VCaP (cell line): ENCODE data around the gene CPB2.
A peak's percentile ranks its signal among the peaks of the same experiment; 100 is the strongest.

Experiments used
- H3K27ac ChIP-seq: fragments of 450-650 bp; 2 replicates; pipeline ENCODE4 v1.5.1; 2017
- CTCF ChIP-seq: fragments of 450-650 bp; conservative IDR thresholded peaks from 2 replicates; pipeline ENCODE4 v1.5.1; 2017; ENCODE audit warnings: mild to moderate bottlenecking, moderate library complexity

CPB2 gene

DNA sequence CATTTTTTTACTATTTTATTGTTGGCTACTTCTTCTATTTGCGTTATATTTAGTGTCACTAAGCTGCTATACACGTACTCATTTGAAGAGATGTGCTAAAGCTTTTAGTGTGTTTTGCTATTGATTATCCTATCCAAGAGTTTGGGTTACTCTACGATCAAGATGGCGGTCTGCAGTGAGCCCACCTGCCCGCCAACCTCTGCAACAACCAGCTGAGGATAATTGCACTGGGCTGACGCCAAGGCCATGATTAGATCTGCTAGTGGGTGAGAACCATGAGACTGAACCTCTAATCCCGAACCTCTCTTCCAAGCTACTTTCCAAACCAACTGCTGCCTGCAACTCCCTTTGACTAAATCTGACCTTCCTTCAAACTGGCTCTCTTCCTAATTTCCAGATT lies 1.8 kb downstream of the CPB2 start:
- no peak for TF ChIP-seq CTCF
- H3K27ac ChIP-seq = peak overlapping the region; percentile 71

DNA sequence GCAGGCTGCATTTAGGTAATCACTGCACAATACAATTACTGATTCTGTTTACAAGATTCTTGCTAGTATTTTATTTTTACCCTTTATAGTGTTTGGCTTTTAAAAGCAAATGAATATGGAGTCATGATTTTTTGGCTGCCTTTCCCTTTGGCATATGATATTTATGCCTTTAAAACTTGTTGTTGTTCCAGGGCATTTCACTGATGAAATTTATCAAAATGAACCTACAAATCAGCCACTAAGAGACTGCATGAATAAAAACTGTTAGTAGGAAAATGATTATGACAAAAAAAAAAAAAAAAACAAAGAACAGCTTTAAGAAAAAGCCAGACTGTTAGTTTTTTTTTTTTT lies 2.6 kb downstream of the CPB2 start:
- TF ChIP-seq CTCF = no peak
- peak overlapping the region; percentile 71 for H3K27ac ChIP-seq

DNA sequence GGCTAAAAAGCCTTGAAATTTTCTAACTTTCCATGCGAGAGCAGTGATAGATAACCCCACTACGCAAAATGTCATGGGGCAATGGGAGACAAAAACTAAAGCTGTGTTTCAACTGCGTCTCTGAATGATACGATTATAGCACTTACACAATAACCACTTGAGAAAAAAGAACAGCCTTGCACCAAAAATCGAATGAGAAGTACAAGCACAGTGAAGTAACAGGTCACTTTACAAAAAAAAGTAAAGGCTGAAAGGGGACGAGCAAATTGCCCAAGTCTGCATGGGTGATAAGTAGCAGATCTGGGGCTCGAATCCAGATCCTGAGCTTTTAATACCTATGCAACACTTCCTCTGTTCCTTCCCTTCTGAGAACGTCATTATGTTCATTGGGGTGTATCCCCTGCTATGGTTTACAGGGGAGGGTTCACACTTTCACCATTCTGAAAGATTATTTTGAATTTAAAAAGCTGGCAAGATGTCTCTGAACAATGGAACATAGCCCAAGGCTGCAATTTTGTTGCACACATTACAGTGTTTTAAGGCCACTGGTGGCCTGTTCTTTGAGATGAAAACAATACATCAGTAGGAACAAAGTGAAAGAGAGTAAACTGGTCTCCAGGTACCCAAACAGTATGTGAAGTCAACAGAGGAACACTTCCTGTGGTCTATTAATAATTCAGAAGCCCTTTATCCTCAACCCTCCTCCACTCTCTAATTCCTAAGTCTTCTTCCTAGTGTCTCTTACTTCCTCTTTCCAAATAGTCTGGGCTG lies 3.2 kb downstream of the CPB2 start:
- TF ChIP-seq CTCF = no peak
- H3K27ac ChIP-seq = peak overlapping the region; percentile 71

DNA sequence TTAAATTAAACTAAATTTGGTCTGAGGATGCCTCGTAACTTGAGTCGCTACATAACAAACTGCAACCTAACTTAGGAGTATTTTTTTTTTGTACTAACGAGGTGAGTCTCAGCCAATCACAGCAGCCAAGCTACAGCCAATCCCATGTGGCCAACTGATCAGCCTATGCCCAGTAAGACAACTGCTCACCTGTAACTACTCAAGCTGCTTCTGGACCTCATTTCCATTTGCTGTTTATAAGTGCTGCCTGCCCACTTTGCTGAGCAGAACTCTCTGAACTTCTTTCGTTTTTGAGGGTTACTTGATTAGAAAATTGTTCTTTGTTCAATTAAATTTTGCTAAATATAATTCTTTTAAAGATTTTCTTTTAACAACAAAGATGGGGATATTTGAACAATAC lies 3.8 kb downstream of the CPB2 start:
- H3K27ac ChIP-seq = peak overlapping the region; percentile 71

DNA sequence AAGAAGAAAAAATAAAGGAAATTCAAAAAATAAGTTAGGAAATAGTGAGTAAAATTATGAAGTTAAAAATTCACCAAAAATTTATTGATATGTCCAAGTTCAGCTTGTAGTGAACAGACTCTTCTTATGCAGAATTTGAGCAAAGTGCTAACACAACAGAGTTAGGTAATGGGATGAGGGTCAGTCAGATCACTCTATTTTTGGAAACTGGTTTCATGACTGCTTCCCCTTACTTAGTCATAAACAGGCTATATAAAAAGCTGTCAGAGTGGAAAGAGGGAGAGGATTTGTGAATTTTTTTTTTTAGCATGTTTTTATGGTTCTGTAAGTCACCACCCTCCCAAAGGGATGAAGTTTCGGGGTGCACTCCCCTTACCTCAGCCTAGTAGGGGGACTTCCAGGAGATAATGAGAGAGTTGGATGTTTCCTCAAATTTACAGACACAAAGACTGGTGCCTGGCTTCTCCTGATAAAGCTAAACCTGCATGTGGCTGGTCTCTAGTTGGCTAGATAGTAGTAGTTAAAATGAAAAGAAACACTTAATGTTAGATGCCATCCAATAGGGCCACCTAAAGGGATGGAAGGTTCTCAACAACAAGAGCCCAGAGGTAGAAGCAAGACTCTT lies 4.5 kb downstream of the CPB2 start:
- no peak for TF ChIP-seq CTCF
- no peak overlapping the region for H3K27ac ChIP-seq

More for the DNA sequence above, 3.8 kb downstream of the CPB2 start:
- TF ChIP-seq CTCF = no peak

GRCh38 chr13:46097663-46098062 lies 7.2 kb downstream of the CPB2 start:
- no peak for TF ChIP-seq CTCF
- H3K27ac ChIP-seq = no peak overlapping the region

DNA sequence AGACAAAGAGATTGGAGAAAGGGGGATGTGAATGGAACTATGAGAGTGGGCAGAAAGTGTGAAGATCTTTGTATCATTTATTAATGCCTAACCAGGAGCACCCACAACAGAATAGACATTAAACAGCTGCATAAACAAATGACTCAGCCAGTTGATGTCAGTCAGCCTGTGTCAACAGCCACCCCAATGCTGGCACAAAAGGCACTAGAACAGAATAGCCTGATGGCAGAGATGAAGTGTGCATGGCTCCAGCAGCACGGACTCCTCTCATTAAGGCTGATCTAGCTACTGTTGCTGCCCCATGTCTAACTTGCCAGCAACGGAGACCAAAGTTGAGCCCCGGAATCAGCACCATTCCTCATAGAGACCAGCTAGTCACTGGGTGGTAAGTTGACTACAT lies 7.8 kb downstream of the CPB2 start:
- no peak overlapping the region for H3K27ac ChIP-seq
- no peak for TF ChIP-seq CTCF
